NCI-H1694 treated with DMSO at 0.1 percent for 48 hours (cell line): ENCODE measurements around the gene MEIS3.

Source experiments
- DNase-seq: peaks from one replicate; lab custom pipeline; 2025; lab: John Stamatoyannopoulos, UW

Gene MEIS3

GRCh38 chr19:47435883-47436417 is 16.6 kb upstream of the MEIS3 start:
- no peak for DNase-seq

GRCh38 chr19:47435196-47435595 is 15.9 kb upstream of the MEIS3 start:
- no peak for DNase-seq

GRCh38 chr19:47434088-47434487 is 14.8 kb upstream of the MEIS3 start:
- DNase-seq = no peak

- no peak for DNase-seq
Observed at GRCh38 chr19:47433121-47433520, 13.8 kb upstream of the MEIS3 start.

GRCh38 chr19:47432499-47432898 is 13.2 kb upstream of the MEIS3 start:
- no peak for DNase-seq

GRCh38 chr19:47432091-47432490 is 12.8 kb upstream of the MEIS3 start:
- no peak for DNase-seq

- DNase-seq = no peak
Observed at GRCh38 chr19:47430041-47430802, 10.9 kb upstream of the MEIS3 start.

- DNase-seq = no peak
Observed at GRCh38 chr19:47429140-47429793, 9.9 kb upstream of the MEIS3 start.

- DNase-seq = peak; percentile 99
Observed at GRCh38 chr19:47428177-47428894, 9.0 kb upstream of the MEIS3 start.

GRCh38 chr19:47427241-47428176 is 8.2 kb upstream of the MEIS3 start:
- DNase-seq = peak; percentile 83

GRCh38 chr19:47423203-47423882 is 4.0 kb upstream of the MEIS3 start:
- no peak for DNase-seq

GRCh38 chr19:47422417-47423163 is 3.3 kb upstream of the MEIS3 start:
- no peak for DNase-seq

- peak; percentile 60 for DNase-seq
Observed at GRCh38 chr19:47421844-47422395, 2.6 kb upstream of the MEIS3 start.

GRCh38 chr19:47421244-47421786 is 2.0 kb upstream of the MEIS3 start:
- DNase-seq = no peak

- no peak for DNase-seq
Observed at GRCh38 chr19:47419789-47420188, 462 bp upstream of the MEIS3 start.

GRCh38 chr19:47418692-47419029 is 666 bp downstream of the MEIS3 start:
- no peak for DNase-seq

- no peak for DNase-seq
Observed at GRCh38 chr19:47417746-47418691, 1.3 kb downstream of the MEIS3 start.

GRCh38 chr19:47417107-47417745 is 2.1 kb downstream of the MEIS3 start:
- no peak for DNase-seq
